ENCODE results near the gene ANKRD55. TPM values are rescaled to one million over a fixed set of nuclear protein-coding genes. Genes with fewer than 3 reads are reported as not detected.
"Not testable (repeated sequence)": the region's sequence is repeated elsewhere in the genome, so short reads cannot be mapped to it uniquely, and the experiment has no call there.

ANKRD55 gene
- total and polyA plus RNA-seq, 4 donors, result 0.37 to 1.9 (median 1.4) TPM

DNA sequence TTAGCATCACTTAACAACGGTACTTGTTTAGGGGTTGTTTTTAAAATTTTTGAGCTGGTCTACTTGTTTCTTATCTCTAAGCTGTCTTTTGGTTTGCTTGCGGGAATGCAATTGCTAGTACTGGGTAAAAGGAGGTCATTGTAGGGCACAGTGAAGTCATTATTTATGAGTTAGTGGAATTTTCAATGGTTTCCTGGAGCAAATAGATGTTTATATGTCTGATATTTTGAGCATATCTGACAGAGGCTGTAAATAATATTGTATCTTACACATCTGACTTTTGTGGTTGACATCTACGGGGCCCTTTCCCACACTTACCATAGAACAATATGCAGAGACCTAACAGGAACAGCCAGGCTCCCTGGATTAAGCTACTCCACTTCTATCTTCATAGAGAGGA, 147.9 kb downstream of the ANKRD55 start:
- H3K9ac ChIP-seq (ENCODE audit: low read depth in 1 of 2, low read length in 2 of 2), result no peak overlapping the region
- no peaks in the 10 kb centered on the region for H3K36me3 ChIP-seq (ENCODE audit: control insufficient read depth in 4 of 4, insufficient read depth in 3 of 4, low read depth in 1 of 4, low read length in 3 of 4)
- 75% methylated on average over 3 of the region's 3 CpGs for WGBS
- no peak overlapping the region for H3K27ac ChIP-seq (ENCODE audit: low read depth in 1 of 2, low read length in 2 of 2)
- H3K4me1 ChIP-seq (ENCODE audit: control insufficient read depth in 4 of 4, insufficient read depth in 4 of 4, low read length in 3 of 4), result peaks cover 0 to 4% (median under 1%) of the 10 kb centered on the region in 4 donors
- no peak for DNase-seq (ENCODE audit: low spot score)
- H3K9me3 ChIP-seq (ENCODE audit: control insufficient read depth in 4 of 4, low read length in 3 of 4), result no peaks in the 10 kb centered on the region
- TF ChIP-seq NR2F2 (IDR thresholded peaks at IDR 0.05), result peak; percentile 50
- TF ChIP-seq, protein P1, sequence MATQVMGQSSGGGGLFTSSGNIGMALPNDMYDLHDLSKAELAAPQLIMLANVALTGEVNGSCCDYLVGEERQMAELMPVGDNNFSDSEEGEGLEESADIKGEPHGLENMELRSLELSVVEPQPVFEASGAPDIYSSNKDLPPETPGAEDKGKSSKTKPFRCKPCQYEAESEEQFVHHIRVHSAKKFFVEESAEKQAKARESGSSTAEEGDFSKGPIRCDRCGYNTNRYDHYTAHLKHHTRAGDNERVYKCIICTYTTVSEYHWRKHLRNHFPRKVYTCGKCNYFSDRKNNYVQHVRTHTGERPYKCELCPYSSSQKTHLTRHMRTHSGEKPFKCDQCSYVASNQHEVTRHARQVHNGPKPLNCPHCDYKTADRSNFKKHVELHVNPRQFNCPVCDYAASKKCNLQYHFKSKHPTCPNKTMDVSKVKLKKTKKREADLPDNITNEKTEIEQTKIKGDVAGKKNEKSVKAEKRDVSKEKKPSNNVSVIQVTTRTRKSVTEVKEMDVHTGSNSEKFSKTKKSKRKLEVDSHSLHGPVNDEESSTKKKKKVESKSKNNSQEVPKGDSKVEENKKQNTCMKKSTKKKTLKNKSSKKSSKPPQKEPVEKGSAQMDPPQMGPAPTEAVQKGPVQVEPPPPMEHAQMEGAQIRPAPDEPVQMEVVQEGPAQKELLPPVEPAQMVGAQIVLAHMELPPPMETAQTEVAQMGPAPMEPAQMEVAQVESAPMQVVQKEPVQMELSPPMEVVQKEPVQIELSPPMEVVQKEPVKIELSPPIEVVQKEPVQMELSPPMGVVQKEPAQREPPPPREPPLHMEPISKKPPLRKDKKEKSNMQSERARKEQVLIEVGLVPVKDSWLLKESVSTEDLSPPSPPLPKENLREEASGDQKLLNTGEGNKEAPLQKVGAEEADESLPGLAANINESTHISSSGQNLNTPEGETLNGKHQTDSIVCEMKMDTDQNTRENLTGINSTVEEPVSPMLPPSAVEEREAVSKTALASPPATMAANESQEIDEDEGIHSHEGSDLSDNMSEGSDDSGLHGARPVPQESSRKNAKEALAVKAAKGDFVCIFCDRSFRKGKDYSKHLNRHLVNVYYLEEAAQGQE (IDR thresholded peaks at IDR 0.05), result no peak
- TF ChIP-seq, protein P2, sequence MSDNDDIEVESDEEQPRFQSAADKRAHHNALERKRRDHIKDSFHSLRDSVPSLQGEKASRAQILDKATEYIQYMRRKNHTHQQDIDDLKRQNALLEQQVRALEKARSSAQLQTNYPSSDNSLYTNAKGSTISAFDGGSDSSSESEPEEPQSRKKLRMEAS (IDR thresholded peaks at IDR 0.05), result no peak
- TF ChIP-seq YY1 (IDR thresholded peaks at IDR 0.05), result no peak
- no peak for TF ChIP-seq TAF1 (conservative IDR thresholded peaks at IDR 0.05)
- no peaks in the 10 kb centered on the region for H3K27me3 ChIP-seq (ENCODE audit: control insufficient read depth in 4 of 4, insufficient read depth in 4 of 4, low read length in 3 of 4)
- H3K4me3 ChIP-seq (ENCODE audit: low read depth in 1 of 3, low read length in 3 of 3), result no peak overlapping the region

DNA sequence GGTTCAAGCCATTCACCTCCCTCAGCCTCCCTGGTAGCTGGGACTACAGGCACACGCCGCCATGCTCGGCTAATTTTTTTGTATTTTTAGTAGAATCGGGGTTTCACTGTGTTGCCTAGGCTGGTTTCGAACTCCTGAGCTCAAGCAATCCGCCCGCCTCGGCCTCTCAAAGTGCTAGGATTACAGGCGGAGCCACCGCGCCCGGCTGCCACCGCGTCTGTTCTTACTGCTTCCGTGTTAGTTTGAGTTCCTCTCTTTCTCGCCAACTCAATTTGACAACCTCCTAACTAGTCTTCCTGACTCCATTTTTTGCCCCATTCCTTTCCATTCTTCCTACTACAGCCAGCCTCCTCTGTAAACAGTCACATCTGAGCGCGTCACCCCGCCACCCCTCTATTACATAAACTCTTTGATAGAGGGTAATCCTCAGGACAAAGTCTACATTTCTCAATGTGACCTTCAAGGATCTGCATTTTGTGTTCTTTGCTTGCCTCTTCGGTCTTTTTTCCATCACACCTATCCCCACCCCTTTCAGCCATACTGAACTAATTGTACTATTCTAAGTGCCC, 149.8 kb downstream of the ANKRD55 start:
- 96% methylated on average over 20 of the region's 20 CpGs for WGBS
- Histone ChIP-seq H3K9ac (ENCODE audit: low read depth in 1 of 2, low read length in 2 of 2) (no peak overlapping the region), H3K27me3 (ENCODE audit: control insufficient read depth in 4 of 4, insufficient read depth in 4 of 4, low read length in 3 of 4) (no peaks in the 10 kb centered on the region), H3K4me1 (ENCODE audit: control insufficient read depth in 4 of 4, insufficient read depth in 4 of 4, low read length in 3 of 4) (peaks cover 0 to 3% (median 0%) of the 10 kb centered on the region in 4 donors), H3K27ac (ENCODE audit: low read depth in 1 of 2, low read length in 2 of 2) (no peak overlapping the region), H3K4me3 (ENCODE audit: low read depth in 1 of 3, low read length in 3 of 3) (no peak overlapping the region), H3K9me3 (ENCODE audit: control insufficient read depth in 4 of 4, low read length in 3 of 4) (no peaks in the 10 kb centered on the region), H3K36me3 (ENCODE audit: control insufficient read depth in 4 of 4, insufficient read depth in 3 of 4, low read depth in 1 of 4, low read length in 3 of 4) (no peaks in the 10 kb centered on the region)
- no peak for DNase-seq (ENCODE audit: low spot score)
- TF ChIP-seq, protein P3, sequence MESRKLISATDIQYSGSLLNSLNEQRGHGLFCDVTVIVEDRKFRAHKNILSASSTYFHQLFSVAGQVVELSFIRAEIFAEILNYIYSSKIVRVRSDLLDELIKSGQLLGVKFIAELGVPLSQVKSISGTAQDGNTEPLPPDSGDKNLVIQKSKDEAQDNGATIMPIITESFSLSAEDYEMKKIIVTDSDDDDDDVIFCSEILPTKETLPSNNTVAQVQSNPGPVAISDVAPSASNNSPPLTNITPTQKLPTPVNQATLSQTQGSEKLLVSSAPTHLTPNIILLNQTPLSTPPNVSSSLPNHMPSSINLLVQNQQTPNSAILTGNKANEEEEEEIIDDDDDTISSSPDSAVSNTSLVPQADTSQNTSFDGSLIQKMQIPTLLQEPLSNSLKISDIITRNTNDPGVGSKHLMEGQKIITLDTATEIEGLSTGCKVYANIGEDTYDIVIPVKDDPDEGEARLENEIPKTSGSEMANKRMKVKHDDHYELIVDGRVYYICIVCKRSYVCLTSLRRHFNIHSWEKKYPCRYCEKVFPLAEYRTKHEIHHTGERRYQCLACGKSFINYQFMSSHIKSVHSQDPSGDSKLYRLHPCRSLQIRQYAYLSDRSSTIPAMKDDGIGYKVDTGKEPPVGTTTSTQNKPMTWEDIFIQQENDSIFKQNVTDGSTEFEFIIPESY (IDR thresholded peaks at IDR 0.05), result no peak
- TF ChIP-seq HNF4A (conservative IDR thresholded peaks at IDR 0.05), result peak in 1 of 2 donors; percentile 23

DNA sequence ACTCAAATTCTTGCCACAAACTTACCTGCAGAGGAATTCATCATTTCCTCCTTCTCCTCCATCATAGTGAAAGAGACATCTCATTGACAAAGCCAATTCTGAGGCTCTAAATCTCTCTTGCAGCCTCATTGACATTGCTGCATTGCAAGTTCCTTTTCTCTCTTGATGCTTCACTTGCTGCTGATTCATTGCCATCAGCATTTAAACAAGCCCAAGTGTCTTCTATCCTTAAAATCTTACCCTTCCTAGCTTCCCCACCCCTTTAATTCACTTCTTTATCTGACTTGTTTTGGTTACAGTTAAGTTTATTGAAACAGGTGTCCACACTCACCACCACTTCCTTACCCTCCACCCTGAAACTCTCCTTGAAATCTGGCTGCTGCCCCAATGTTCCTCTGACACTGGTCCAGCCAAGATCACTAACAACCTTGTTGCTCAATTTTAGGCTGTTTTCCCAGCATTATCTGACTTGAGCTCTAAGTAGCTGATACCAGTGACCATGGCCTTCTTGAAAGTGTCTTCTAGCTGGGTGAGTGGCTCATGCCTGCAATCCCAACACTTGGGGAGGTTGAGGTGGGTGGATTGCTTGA, 152.0 kb downstream of the ANKRD55 start:
- not testable (repeated sequence) for H3K27ac ChIP-seq (ENCODE audit: low read depth in 1 of 2, low read length in 2 of 2); DNase-seq (ENCODE audit: low spot score); H3K9ac ChIP-seq (ENCODE audit: low read depth in 1 of 2, low read length in 2 of 2); H3K9me3 ChIP-seq (ENCODE audit: control insufficient read depth in 4 of 4, low read length in 3 of 4); H3K4me3 ChIP-seq (ENCODE audit: low read depth in 1 of 3, low read length in 3 of 3); H3K36me3 ChIP-seq (ENCODE audit: control insufficient read depth in 4 of 4, insufficient read depth in 3 of 4, low read depth in 1 of 4, low read length in 3 of 4); H3K4me1 ChIP-seq (ENCODE audit: control insufficient read depth in 4 of 4, insufficient read depth in 4 of 4, low read length in 3 of 4); H3K27me3 ChIP-seq (ENCODE audit: control insufficient read depth in 4 of 4, insufficient read depth in 4 of 4, low read length in 3 of 4)
